Neutrophil (primary cell): Measurements from ENCODE around the gene AOPEP.

Source experiments
- H3K27ac ChIP-seq: fragments of 200-600 bp; sonication (generic); 2 replicates; pipeline ENCODE4 v1.5.1; 2016; ENCODE audit warnings: mild to moderate bottlenecking, moderate library complexity
- H3K27me3 ChIP-seq: fragments of 200-600 bp; sonication (generic); 2 replicates; pipeline ENCODE4 v1.6.0; 2016; ENCODE audit warnings: mild to moderate bottlenecking
- H3K36me3 ChIP-seq: fragments of 200-600 bp; sonication (generic); 2 replicates; pipeline ENCODE4 v1.5.1; 2017
- H3K4me1 ChIP-seq, 2 experiments: fragments of 200-600 bp in 1 of 2; sonication (generic) in 1 of 2; 1 replicate in 1 of 2; 2 replicates in 1 of 2; pipeline versions ENCODE4 v1.5.1 to v1.6.1; 2013 to 2016; ENCODE audit warnings: low read depth in 1 of 2, low read length in 1 of 2, mild to moderate bottlenecking in 1 of 2, moderate library complexity in 1 of 2; ENCODE audit not compliant: control insufficient read depth in 1 of 2, insufficient read depth in 1 of 2
- H3K4me3 ChIP-seq, 2 experiments: fragments of 200-600 bp in 1 of 2; sonication (generic) in 1 of 2; 1 replicate in 1 of 2; 2 replicates in 1 of 2; pipeline ENCODE4 v1.5.1; 2013 to 2016; ENCODE audit warnings: low read depth in 1 of 2, low read length in 1 of 2, mild to moderate bottlenecking in 1 of 2, moderate library complexity in 1 of 2
- H3K9me3 ChIP-seq: fragments of 200-600 bp; sonication (generic); 2 replicates; pipeline ENCODE4 v1.5.1; 2016
- TF ChIP-seq, protein P1 (sequence below): fragments of 200-600 bp; sonication (generic); IDR thresholded peaks from 2 replicates; pipeline ENCODE4 v1.5.1; 2016; ENCODE audit warnings: antibody characterized with exemption

The AOPEP gene

GRCh38 chr9:94798708-94799107, 72.2 kb downstream of the AOPEP start:
- no peak overlapping the region for H3K27ac ChIP-seq
- TF ChIP-seq, protein P1, sequence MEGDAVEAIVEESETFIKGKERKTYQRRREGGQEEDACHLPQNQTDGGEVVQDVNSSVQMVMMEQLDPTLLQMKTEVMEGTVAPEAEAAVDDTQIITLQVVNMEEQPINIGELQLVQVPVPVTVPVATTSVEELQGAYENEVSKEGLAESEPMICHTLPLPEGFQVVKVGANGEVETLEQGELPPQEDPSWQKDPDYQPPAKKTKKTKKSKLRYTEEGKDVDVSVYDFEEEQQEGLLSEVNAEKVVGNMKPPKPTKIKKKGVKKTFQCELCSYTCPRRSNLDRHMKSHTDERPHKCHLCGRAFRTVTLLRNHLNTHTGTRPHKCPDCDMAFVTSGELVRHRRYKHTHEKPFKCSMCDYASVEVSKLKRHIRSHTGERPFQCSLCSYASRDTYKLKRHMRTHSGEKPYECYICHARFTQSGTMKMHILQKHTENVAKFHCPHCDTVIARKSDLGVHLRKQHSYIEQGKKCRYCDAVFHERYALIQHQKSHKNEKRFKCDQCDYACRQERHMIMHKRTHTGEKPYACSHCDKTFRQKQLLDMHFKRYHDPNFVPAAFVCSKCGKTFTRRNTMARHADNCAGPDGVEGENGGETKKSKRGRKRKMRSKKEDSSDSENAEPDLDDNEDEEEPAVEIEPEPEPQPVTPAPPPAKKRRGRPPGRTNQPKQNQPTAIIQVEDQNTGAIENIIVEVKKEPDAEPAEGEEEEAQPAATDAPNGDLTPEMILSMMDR: no peak
- H3K36me3 ChIP-seq: peaks cover 11% of the 10 kb centered on the region

GRCh38 chr9:94799578-94800264, 73.2 kb downstream of the AOPEP start:
- no peaks in the 10 kb centered on the region for H3K4me1 ChIP-seq
- no peak overlapping the region for H3K27ac ChIP-seq
- H3K36me3 ChIP-seq: peaks cover 11% of the 10 kb centered on the region
- no peak overlapping the region for H3K4me3 ChIP-seq
- TF ChIP-seq, protein P1: no peak
- H3K9me3 ChIP-seq: no peaks in the 10 kb centered on the region
- no peaks in the 10 kb centered on the region for H3K27me3 ChIP-seq

More at GRCh38 chr9:94798708-94799107, 72.2 kb downstream of the AOPEP start:
- H3K4me3 ChIP-seq: no peak overlapping the region
- no peaks in the 10 kb centered on the region for H3K4me1 ChIP-seq
- H3K27me3 ChIP-seq: no peaks in the 10 kb centered on the region
- no peaks in the 10 kb centered on the region for H3K9me3 ChIP-seq

DNA sequence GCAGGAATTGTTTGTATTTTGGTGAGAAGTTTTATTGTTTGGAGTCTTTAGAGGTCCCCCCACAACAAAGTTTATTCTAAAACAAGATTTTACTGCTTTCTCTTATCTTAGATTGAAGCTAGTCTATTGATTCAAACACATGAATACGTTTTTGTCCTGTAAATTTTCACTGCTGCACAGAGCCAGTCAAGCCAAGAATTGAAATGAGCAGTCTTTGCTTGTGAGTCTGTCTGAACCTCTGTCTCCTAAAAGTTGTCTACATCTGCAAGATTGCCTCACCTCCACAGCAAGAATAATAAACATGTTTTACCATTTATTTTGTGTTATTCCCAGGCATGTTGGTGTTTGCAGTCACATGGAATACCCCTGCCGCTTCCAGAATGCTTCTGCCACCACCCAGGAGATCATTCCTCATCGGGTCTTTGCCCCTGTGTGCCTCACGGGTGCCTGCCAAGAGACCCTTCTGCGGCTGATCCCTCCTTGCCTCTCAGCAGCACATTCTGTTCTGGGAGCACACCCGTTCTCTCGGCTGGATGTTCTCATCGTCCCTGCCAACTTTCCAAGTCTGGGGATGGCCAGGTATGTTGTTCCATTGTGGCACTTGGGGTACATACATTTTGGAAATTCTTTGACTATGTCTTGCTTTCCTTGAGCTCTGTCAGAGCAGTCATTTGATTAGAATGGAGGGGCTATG, 74.1 kb downstream of the AOPEP start:
- no peaks in the 10 kb centered on the region for H3K27me3 ChIP-seq
- no peaks in the 10 kb centered on the region for H3K9me3 ChIP-seq
- no peak overlapping the region for H3K4me3 ChIP-seq
- TF ChIP-seq, protein P1: no peak
- H3K27ac ChIP-seq: no peak overlapping the region
- peaks cover 11% of the 10 kb centered on the region for H3K36me3 ChIP-seq
- H3K4me1 ChIP-seq: peaks cover 0 to 2% of the 10 kb centered on the region in 2 experiments

DNA sequence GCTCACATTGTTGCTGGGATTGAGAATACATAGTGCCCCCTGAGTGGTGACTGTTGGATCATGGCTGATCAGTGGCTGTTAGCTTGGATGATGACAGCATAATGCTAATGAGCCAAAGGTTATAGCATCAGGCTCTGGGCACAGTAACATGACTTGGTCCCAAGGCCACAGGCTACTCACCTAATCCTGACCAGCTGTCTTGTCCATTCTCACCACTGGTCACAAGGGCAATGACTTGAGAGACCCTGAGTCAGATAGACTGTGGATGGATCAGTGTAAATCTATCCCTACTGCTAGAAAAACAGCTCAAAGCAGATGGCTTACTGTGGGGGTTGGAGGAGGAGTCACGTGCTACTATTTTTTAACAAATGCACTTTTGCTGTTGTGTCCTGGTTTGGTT, 74.7 kb downstream of the AOPEP start:
- Histone ChIP-seq H3K27me3 (no peaks in the 10 kb centered on the region), H3K36me3 (peaks cover 11% of the 10 kb centered on the region), H3K4me1 (peaks cover 0 to 4% of the 10 kb centered on the region in 2 experiments), H3K27ac (no peak overlapping the region), H3K4me3 (no peak overlapping the region), H3K9me3 (no peaks in the 10 kb centered on the region)
- TF ChIP-seq, protein P1: no peak

- no peaks in the 10 kb centered on the region for H3K27me3 ChIP-seq
- TF ChIP-seq, protein P1: no peak
- H3K36me3 ChIP-seq: peaks cover 11% of the 10 kb centered on the region
- no peaks in the 10 kb centered on the region for H3K9me3 ChIP-seq
- no peak overlapping the region for H3K4me3 ChIP-seq
- no peak overlapping the region for H3K27ac ChIP-seq
- H3K4me1 ChIP-seq: peaks cover 0 to 4% of the 10 kb centered on the region in 2 experiments
Measured at GRCh38 chr9:94801681-94802080, 75.2 kb downstream of the AOPEP start.
